ENCODE measurements around the gene CAP2.

CAP2 gene

DNA sequence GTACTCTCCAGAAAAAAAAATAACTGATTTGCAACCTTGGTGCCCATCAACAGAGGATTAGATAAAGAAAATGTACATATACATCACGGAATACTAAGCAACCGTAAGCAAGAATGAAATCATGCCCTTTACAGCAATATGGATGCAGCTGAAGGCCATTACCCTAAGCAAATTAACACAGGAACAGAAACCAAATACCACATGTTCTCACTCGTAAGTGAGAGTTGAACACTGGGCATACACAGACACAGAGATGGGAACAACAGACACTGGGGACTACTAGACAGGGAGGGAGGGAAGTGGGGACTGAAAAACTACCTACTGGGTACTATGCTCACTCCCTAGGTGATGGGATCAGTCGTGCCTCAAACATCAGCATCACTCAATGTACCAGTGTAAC, 32.8 kb upstream of the CAP2 start:
- no peaks in the 10 kb centered on the region for H3K9me3 ChIP-seq (ENCODE audit: low read depth, low read length)
- TF ChIP-seq EZH2 (IDR thresholded peaks at IDR 0.05) (no peak), FOXP2 (optimal IDR thresholded peaks at IDR 0.05; ENCODE audit: control extremely low read depth, extremely low read length, insufficient read depth) (no peak), POLR2AphosphoS5 (IDR thresholded peaks at IDR 0.05; ENCODE audit: borderline replicate concordance, low read depth, low read length) (no peak)
- no peak overlapping the region for H3K27ac ChIP-seq
- no peak overlapping the region for H3K4me3 ChIP-seq
- DNase-seq (ENCODE audit: low read depth, low spot score) = no peak
- no peak overlapping the region for H3K9ac ChIP-seq (ENCODE audit: insufficient read length)
- no peaks in the 10 kb centered on the region for H3K36me3 ChIP-seq (ENCODE audit: insufficient read depth, low read length)

GRCh38 chr6:17361013-17361412, 32.4 kb upstream of the CAP2 start:
- Histone ChIP-seq H3K4me3 (no peak overlapping the region), H3K36me3 (ENCODE audit: insufficient read depth, low read length) (no peaks in the 10 kb centered on the region), H3K27ac (no peak overlapping the region), H3K9ac (ENCODE audit: insufficient read length) (no peak overlapping the region), H3K9me3 (ENCODE audit: low read depth, low read length) (no peaks in the 10 kb centered on the region)
- TF ChIP-seq FOXP2 (optimal IDR thresholded peaks at IDR 0.05; ENCODE audit: control extremely low read depth, extremely low read length, insufficient read depth) (no peak), EZH2 (IDR thresholded peaks at IDR 0.05) (no peak), POLR2AphosphoS5 (IDR thresholded peaks at IDR 0.05; ENCODE audit: borderline replicate concordance, low read depth, low read length) (no peak)
- DNase-seq (ENCODE audit: low read depth, low spot score) = no peak

DNA sequence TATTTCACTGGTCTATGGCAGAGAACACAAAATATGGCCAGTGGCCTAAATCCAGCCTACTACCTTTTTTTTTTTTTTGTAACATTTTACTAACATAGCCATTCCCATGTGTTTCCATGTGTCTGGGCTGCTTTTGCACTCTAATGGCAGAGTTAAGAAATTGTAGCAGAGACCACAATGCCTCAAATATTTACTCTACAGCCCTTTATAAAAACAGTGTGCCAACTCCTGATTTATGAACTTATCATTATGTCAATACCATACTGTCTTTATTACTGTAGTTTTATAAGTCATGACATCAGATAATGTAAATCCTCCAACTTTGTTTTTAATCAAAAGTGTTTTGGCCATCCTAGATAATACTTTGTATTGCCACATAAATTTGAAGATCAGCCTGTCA, 27.4 kb upstream of the CAP2 start:
- Histone ChIP-seq H3K9me3 (ENCODE audit: low read depth, low read length) (no peaks in the 10 kb centered on the region), H3K9ac (ENCODE audit: insufficient read length) (no peak overlapping the region), H3K36me3 (ENCODE audit: insufficient read depth, low read length) (no peaks in the 10 kb centered on the region), H3K27ac (no peak overlapping the region), H3K4me3 (no peak overlapping the region)
- TF ChIP-seq EZH2 (IDR thresholded peaks at IDR 0.05) (no peak), FOXP2 (optimal IDR thresholded peaks at IDR 0.05; ENCODE audit: control extremely low read depth, extremely low read length, insufficient read depth) (no peak), POLR2AphosphoS5 (IDR thresholded peaks at IDR 0.05; ENCODE audit: borderline replicate concordance, low read depth, low read length) (no peak)
- DNase-seq (ENCODE audit: low read depth, low spot score) = no peak

- TF ChIP-seq POLR2AphosphoS5 (IDR thresholded peaks at IDR 0.05; ENCODE audit: borderline replicate concordance, low read depth, low read length) = no peak
- TF ChIP-seq FOXP2 (optimal IDR thresholded peaks at IDR 0.05; ENCODE audit: control extremely low read depth, extremely low read length, insufficient read depth) = no peak
- TF ChIP-seq EZH2 (IDR thresholded peaks at IDR 0.05) = no peak
- no peak overlapping the region for H3K4me3 ChIP-seq
- H3K36me3 ChIP-seq (ENCODE audit: insufficient read depth, low read length) = no peaks in the 10 kb centered on the region
- no peak overlapping the region for H3K27ac ChIP-seq
- no peak overlapping the region for H3K9ac ChIP-seq (ENCODE audit: insufficient read length)
- H3K9me3 ChIP-seq (ENCODE audit: low read depth, low read length) = no peaks in the 10 kb centered on the region
- DNase-seq (ENCODE audit: low read depth, low spot score) = no peak
Measured at GRCh38 chr6:17367868-17368267, 25.5 kb upstream of the CAP2 start.

- Histone ChIP-seq H3K9ac (ENCODE audit: insufficient read length) (no peak overlapping the region), H3K36me3 (ENCODE audit: insufficient read depth, low read length) (no peaks in the 10 kb centered on the region), H3K27ac (no peak overlapping the region), H3K4me3 (no peak overlapping the region), H3K9me3 (ENCODE audit: low read depth, low read length) (no peaks in the 10 kb centered on the region)
- TF ChIP-seq FOXP2 (optimal IDR thresholded peaks at IDR 0.05; ENCODE audit: control extremely low read depth, extremely low read length, insufficient read depth) = no peak
- TF ChIP-seq EZH2 (IDR thresholded peaks at IDR 0.05) = no peak
- TF ChIP-seq POLR2AphosphoS5 (IDR thresholded peaks at IDR 0.05; ENCODE audit: borderline replicate concordance, low read depth, low read length) = no peak
- DNase-seq (ENCODE audit: low read depth, low spot score) = no peak
Measured at GRCh38 chr6:17381424-17382147, 11.8 kb upstream of the CAP2 start.

DNA sequence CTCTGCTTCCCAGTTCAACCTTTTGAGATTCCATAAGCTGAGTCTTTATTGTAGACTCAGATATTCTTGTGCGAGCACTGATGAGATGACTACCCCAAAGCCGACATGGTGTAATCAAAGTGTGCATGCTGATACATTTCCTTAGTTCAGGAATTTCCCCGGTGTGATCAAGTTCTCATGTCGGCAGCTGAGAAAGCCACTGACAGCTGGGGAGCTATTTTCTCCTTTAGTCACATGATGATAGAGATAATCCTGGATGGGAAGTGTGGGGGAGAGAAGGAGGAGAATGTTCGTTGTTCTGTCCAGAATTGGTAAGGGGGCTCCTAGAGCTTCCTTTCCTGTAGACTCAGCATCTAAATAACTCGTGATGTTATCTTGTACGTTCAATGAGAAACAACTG, 7.7 kb upstream of the CAP2 start:
- no peaks in the 10 kb centered on the region for H3K36me3 ChIP-seq (ENCODE audit: insufficient read depth, low read length)
- H3K9me3 ChIP-seq (ENCODE audit: low read depth, low read length) = no peaks in the 10 kb centered on the region
- H3K9ac ChIP-seq (ENCODE audit: insufficient read length) = no peak overlapping the region
- TF ChIP-seq POLR2AphosphoS5 (IDR thresholded peaks at IDR 0.05; ENCODE audit: borderline replicate concordance, low read depth, low read length) (no peak), FOXP2 (optimal IDR thresholded peaks at IDR 0.05; ENCODE audit: control extremely low read depth, extremely low read length, insufficient read depth) (no peak), EZH2 (IDR thresholded peaks at IDR 0.05) (no peak)
- no peak for DNase-seq (ENCODE audit: low read depth, low spot score)
- no peak overlapping the region for H3K4me3 ChIP-seq
- no peak overlapping the region for H3K27ac ChIP-seq

DNA sequence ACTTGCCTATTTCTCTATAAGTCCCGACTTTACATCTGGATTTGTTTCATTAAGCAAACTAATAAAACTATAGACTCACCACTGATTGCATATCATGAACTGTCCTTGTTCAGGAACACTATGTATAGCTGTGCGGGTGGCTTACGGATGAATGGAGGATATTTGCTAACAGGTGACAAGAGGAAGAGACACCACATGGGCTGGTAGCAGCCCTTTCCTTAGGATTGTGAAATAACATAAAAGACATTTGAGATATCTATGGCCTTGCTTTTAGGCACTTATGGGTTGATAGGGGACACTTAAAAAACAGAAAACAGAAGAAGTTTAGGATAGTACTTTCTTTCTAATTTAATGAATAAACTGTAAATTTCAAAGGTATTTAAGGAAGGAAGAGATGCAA, 5.0 kb upstream of the CAP2 start:
- DNase-seq (ENCODE audit: low read depth, low spot score) = no peak
- Histone ChIP-seq H3K9me3 (ENCODE audit: low read depth, low read length) (no peaks in the 10 kb centered on the region), H3K36me3 (ENCODE audit: insufficient read depth, low read length) (no peaks in the 10 kb centered on the region), H3K27ac (no peak overlapping the region), H3K9ac (ENCODE audit: insufficient read length) (no peak overlapping the region), H3K4me3 (no peak overlapping the region)
- TF ChIP-seq POLR2AphosphoS5 (IDR thresholded peaks at IDR 0.05; ENCODE audit: borderline replicate concordance, low read depth, low read length) (no peak), FOXP2 (optimal IDR thresholded peaks at IDR 0.05; ENCODE audit: control extremely low read depth, extremely low read length, insufficient read depth) (no peak), EZH2 (IDR thresholded peaks at IDR 0.05) (no peak)

GRCh38 chr6:17389274-17389847, 4.0 kb upstream of the CAP2 start:
- H3K36me3 ChIP-seq (ENCODE audit: insufficient read depth, low read length) = no peaks in the 10 kb centered on the region
- H3K27ac ChIP-seq = no peak overlapping the region
- H3K4me3 ChIP-seq = no peak overlapping the region
- TF ChIP-seq FOXP2 (optimal IDR thresholded peaks at IDR 0.05; ENCODE audit: control extremely low read depth, extremely low read length, insufficient read depth) = no peak
- no peak for TF ChIP-seq EZH2 (IDR thresholded peaks at IDR 0.05)
- no peak for TF ChIP-seq POLR2AphosphoS5 (IDR thresholded peaks at IDR 0.05; ENCODE audit: borderline replicate concordance, low read depth, low read length)
- no peak overlapping the region for H3K9ac ChIP-seq (ENCODE audit: insufficient read length)
- no peaks in the 10 kb centered on the region for H3K9me3 ChIP-seq (ENCODE audit: low read depth, low read length)
- DNase-seq (ENCODE audit: low read depth, low spot score) = no peak

All from SK-N-MC (cell line).